CD4-positive, alpha-beta memory T cell (primary cell): ENCODE measurements around the gene FADS3. TPM values are rescaled to one million over a fixed set of nuclear protein-coding genes. Genes with fewer than 3 reads are reported as not detected.
A peak's percentile ranks its signal among the peaks of the same experiment; 100 is the strongest.

Experiments used
- CTCF ChIA-PET: fragments of 350-600 bp; sonication (Branson Sonifier 250); formaldehyde crosslinking; loops from one replicate; lab custom pipeline; 2021; ENCODE audit warnings: inconsistent platforms; ENCODE audit not compliant: partially characterized antibody; lab: Charles Lee
- POLR2A ChIA-PET: fragments of 350-600 bp; sonication (Branson Sonifier 250); formaldehyde crosslinking; loops from one replicate; lab custom pipeline; 2021; ENCODE audit not compliant: partially characterized antibody; lab: Charles Lee
- DNase-seq, 5 donors: peaks; one replicate each; pipeline versions ENCODE4 v3.0.0 to v3.0.0-alpha.2; 2020 to 2022; ENCODE audit warnings: mixed read lengths in 1 of 5
- H3K27ac ChIP-seq: one replicate; pipeline ENCODE4 v1.7.0; 2013; ENCODE audit warnings: low read depth, low read length
- H3K27me3 ChIP-seq: 2 replicates; pipeline ENCODE4 v1.7.0; 2013; ENCODE audit warnings: mild to moderate bottlenecking, low read length, moderate library complexity; ENCODE audit not compliant: insufficient read depth
- H3K36me3 ChIP-seq: 2 replicates; pipeline ENCODE4 v1.7.0; 2013; ENCODE audit warnings: mild to moderate bottlenecking, low read length, moderate library complexity; ENCODE audit not compliant: insufficient read depth
- H3K4me1 ChIP-seq: 2 replicates; pipeline ENCODE4 v1.7.0; 2013; ENCODE audit warnings: mild to moderate bottlenecking, low read length, moderate library complexity; ENCODE audit not compliant: insufficient read depth
- H3K4me3 ChIP-seq, 2 donors: one replicate each; pipeline ENCODE4 v1.7.0; 2013; ENCODE audit warnings: low read length in 2 of 2, mild to moderate bottlenecking in 1 of 2
- H3K9me3 ChIP-seq, 2 donors: one replicate each; pipeline ENCODE4 v1.7.0; 2013; ENCODE audit warnings: low read length in 2 of 2, control low read depth in 1 of 2; ENCODE audit not compliant: control insufficient read depth in 1 of 2
- H3K27ac Mint-ChIP-seq, 7 donors: one replicate each; pipeline ENCODE4 v1.8.0; 2020 to 2021; ENCODE audit warnings: mixed read lengths in 7 of 7, mild to moderate bottlenecking in 6 of 7, inconsistent platforms in 3 of 7, moderate library complexity in 3 of 7
- H3K27me3 Mint-ChIP-seq, 2 donors: one replicate each; pipeline ENCODE4 v1.8.0; 2020 to 2021; ENCODE audit warnings: mixed read lengths in 2 of 2
- H3K36me3 Mint-ChIP-seq, 2 donors: one replicate each; pipeline ENCODE4 v1.8.0; 2020 to 2021; ENCODE audit warnings: mixed read lengths in 2 of 2, inconsistent platforms in 1 of 2, mild to moderate bottlenecking in 1 of 2
- H3K4me1 Mint-ChIP-seq, 4 donors: one replicate each; pipeline ENCODE4 v1.8.0; 2020 to 2021; ENCODE audit warnings: mixed read lengths in 4 of 4, mild to moderate bottlenecking in 1 of 4
- H3K4me3 Mint-ChIP-seq, 8 donors: one replicate each; pipeline ENCODE4 v1.8.0; 2020 to 2021; ENCODE audit warnings: mixed read lengths in 8 of 8, mild to moderate bottlenecking in 7 of 8, moderate library complexity in 6 of 8, inconsistent platforms in 3 of 8
- H3K9me3 Mint-ChIP-seq, 8 donors: one replicate each; pipeline ENCODE4 v1.8.0; 2020 to 2021; ENCODE audit warnings: mixed read lengths in 8 of 8, mild to moderate bottlenecking in 5 of 8, inconsistent platforms in 3 of 8, moderate library complexity in 1 of 8
- intact Hi-C: fragments of 100-400 bp; cut with micrococcal nuclease; formaldehyde crosslinking; loops from one replicate; pipeline ENCODE4 v1.15.1; 2023
- polyA plus RNA-seq, 2 donors: library from polyadenylated mRNA; unstranded; fragments of 300-500 nt; fragmentation: Illumina TruSeq; gene quantifications; one replicate each; pipeline ENCODE4 v1.2.3, GENCODE V29; 2021
- total RNA-seq, 2 experiments: library from RNA; stranded (reverse); gene quantifications; one replicate each; pipeline ENCODE4 v1.2.3, GENCODE V29; 2021

FADS3 gene
- total and polyA plus RNA-seq, 4 experiments from 2014 or later = 2.9 to 7.8 (median 4.4) TPM

DNA sequence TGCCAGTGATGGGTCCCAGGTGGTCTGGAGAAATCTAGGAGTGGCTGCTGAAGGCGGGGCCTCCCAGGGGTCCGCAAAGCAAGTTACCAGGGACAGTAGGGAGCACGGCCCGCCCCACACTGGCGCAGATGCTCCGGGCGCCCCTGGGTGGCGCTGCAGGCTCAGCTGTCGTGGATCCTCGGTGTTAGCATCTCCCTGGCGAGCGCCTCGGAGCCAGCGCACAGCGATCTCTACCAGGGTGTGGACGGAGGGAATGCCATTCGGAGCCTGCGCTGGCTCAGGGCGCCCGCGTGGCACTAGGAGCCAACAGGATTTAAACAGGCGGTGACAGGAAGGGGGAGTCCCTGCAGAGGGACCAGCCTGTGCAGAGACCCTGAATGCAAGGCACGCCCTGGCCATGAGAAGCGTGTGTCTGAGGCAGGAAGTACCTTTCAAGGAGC, 20.2 kb downstream of the FADS3 start:
- H3K4me1 Mint-ChIP-seq = peaks cover 4 to 7% (median 5%) of the 10 kb centered on the region in 4 donors
- H3K36me3 ChIP-seq = no peaks in the 10 kb centered on the region
- CTCF ChIA-PET = interaction anchor here (0.7 to 5.0 kb wide), 13 partner anchors 10 to 239 kb away, joined by 3 to 36 read pairs (median 4); partner anchors contain the start of gene FADS3
- peaks cover 2 to 6% of the 10 kb centered on the region in 2 donors for H3K27me3 Mint-ChIP-seq
- no peaks in the 10 kb centered on the region for H3K36me3 Mint-ChIP-seq
- intact Hi-C loops = loop anchor here (1.0 kb wide), 2 partner anchors 211 to 237 kb away; no protein-coding TSS in a partner anchor
- H3K27me3 ChIP-seq = no peaks in the 10 kb centered on the region
- H3K9me3 ChIP-seq = no peaks in the 10 kb centered on the region
- DNase-seq = peak; percentile 48 to 64 (median 55)
- POLR2A ChIA-PET = interaction anchor here (1.4 kb wide), 1 partner anchor 211 kb away, joined by 4 read pairs; no protein-coding TSS in a partner anchor
- no peaks in the 10 kb centered on the region for H3K9me3 Mint-ChIP-seq
- peak overlapping the region in 6 of 8 donors; percentile 62 to 80 (median 68) for H3K4me3 Mint-ChIP-seq
- H3K27ac Mint-ChIP-seq = peak overlapping the region in 1 of 7 donors; percentile 72
- H3K27ac ChIP-seq = no peak overlapping the region
- no peak overlapping the region for H3K4me3 ChIP-seq
- H3K4me1 ChIP-seq = peaks cover 4% of the 10 kb centered on the region

DNA sequence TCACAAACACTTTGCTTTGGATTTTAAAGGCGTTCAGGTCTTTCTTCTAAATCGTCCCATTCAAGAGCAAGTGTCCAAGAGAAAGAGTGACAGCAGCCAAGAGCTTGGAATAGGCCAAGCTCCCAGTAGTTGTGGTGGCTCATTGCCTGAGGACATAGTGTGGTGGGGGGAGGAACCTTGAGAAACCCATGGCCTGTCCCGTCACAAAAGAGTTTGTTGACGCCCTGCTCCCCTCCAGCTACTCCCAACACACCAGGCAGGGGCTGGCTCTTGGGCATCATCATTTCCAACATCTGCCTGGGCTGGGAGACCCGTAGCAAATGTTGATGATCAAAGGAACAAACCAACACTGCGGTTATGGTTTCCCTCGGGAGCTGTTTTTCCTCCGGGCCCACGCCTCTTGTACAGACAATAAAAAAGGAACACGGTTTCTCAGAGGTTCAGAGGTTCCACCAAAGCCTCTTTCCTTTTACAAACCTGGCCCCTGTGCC, 20.8 kb downstream of the FADS3 start:
- DNase-seq = no peak
- H3K9me3 ChIP-seq = no peaks in the 10 kb centered on the region
- no peak overlapping the region for H3K4me3 Mint-ChIP-seq
- H3K4me1 Mint-ChIP-seq = peaks cover 4 to 7% (median 5%) of the 10 kb centered on the region in 4 donors
- intact Hi-C loops = loop anchor here (1.0 kb wide), 2 partner anchors 212 to 238 kb away; no protein-coding TSS in a partner anchor
- H3K4me3 ChIP-seq = no peak overlapping the region
- no peaks in the 10 kb centered on the region for H3K36me3 Mint-ChIP-seq
- H3K4me1 ChIP-seq = peaks cover 4% of the 10 kb centered on the region
- no peak overlapping the region for H3K27ac ChIP-seq
- CTCF ChIA-PET = interaction anchor here (0.7 to 5.0 kb wide), 12 partner anchors 10 to 239 kb away, joined by 3 to 36 read pairs (median 4); partner anchors contain the start of gene FADS3
- no peak overlapping the region for H3K27ac Mint-ChIP-seq
- H3K9me3 Mint-ChIP-seq = no peaks in the 10 kb centered on the region
- H3K36me3 ChIP-seq = no peaks in the 10 kb centered on the region
- H3K27me3 Mint-ChIP-seq = peaks cover 2 to 6% of the 10 kb centered on the region in 2 donors
- POLR2A ChIA-PET = interaction anchor here (1.4 kb wide), 1 partner anchor 211 kb away, joined by 4 read pairs; no protein-coding TSS in a partner anchor
- no peaks in the 10 kb centered on the region for H3K27me3 ChIP-seq

DNA sequence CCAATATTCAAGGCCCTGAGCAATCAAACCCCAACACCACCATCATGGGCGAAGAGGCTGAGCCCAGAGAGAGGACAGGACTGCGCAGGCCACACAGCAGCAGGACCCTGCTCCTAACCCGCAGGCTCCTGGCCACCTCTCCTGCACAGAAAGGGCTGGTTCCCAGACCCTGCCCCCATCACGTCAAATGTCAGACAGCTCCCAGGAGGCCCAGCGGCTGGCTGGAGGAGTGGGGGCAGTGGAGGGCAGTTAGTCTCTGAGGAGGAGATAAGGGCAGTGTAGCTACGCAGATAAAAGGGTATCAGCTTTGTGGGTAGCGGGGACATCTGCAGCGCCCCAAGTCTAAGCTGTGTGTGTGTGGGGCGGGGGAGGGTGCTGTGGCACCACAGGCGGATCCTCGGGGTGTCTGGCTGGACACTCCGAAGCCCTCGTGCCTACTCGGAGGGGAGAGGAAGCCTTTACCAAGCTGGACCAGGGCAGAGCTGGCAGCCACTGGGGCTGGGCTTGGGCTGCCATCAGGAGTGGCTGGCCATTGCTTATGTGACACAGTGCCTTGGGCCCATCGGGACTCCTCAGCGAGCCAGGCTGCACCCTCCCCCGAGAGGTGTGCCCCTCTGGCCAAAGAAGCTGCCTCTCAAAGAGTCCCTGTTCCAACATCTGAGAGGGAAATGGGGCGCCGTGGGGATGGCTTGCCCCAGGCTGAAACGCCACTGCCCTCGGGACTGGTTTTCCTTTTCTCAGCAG, 21.5 kb downstream of the FADS3 start:
- H3K4me3 Mint-ChIP-seq = no peak overlapping the region
- no peaks in the 10 kb centered on the region for H3K36me3 Mint-ChIP-seq
- POLR2A ChIA-PET = no interaction called here
- H3K36me3 ChIP-seq = no peaks in the 10 kb centered on the region
- peaks cover 4 to 7% (median 5%) of the 10 kb centered on the region in 4 donors for H3K4me1 Mint-ChIP-seq
- peaks cover 2 to 6% of the 10 kb centered on the region in 2 donors for H3K27me3 Mint-ChIP-seq
- intact Hi-C loops = no loop called here
- peaks cover 4% of the 10 kb centered on the region for H3K4me1 ChIP-seq
- no peaks in the 10 kb centered on the region for H3K9me3 Mint-ChIP-seq
- no peak overlapping the region for H3K4me3 ChIP-seq
- no peak overlapping the region for H3K27ac ChIP-seq
- no peaks in the 10 kb centered on the region for H3K9me3 ChIP-seq
- no peak overlapping the region for H3K27ac Mint-ChIP-seq
- CTCF ChIA-PET = interaction anchor here (0.6 to 5.0 kb wide), 12 partner anchors 21 to 240 kb away, joined by 3 to 36 read pairs (median 4); partner anchors contain the start of genes FADS2 and FADS3
- DNase-seq = no peak
- H3K27me3 ChIP-seq = no peaks in the 10 kb centered on the region

DNA sequence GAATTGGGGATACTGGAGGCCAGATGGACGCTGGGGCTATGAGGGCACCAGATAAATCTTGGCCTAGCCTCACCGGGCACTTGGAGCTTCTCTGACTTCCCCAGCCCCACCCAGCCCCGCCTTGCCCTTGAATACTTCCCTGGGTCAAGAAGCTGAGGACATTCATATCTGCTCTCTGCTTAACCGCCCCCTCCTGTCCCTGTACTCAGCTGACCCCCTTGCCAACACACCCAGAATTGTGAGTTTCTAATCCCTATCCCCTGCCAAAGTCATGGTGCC, 22.0 kb downstream of the FADS3 start:
- Histone ChIP-seq H3K27ac (no peak overlapping the region), H3K36me3 (no peaks in the 10 kb centered on the region), H3K4me1 (peaks cover 4% of the 10 kb centered on the region), H3K4me3 (no peak overlapping the region), H3K9me3 (no peaks in the 10 kb centered on the region), H3K27me3 (no peaks in the 10 kb centered on the region)
- Mint-ChIP-seq H3K4me3 (no peak overlapping the region), H3K27ac (no peak overlapping the region), H3K9me3 (no peaks in the 10 kb centered on the region), H3K36me3 (no peaks in the 10 kb centered on the region), H3K27me3 (peaks cover 2 to 6% of the 10 kb centered on the region in 2 donors), H3K4me1 (peaks cover 4 to 7% (median 5%) of the 10 kb centered on the region in 4 donors)
- POLR2A ChIA-PET = no interaction called here
- CTCF ChIA-PET = interaction anchor here (0.6 to 5.0 kb wide), 5 partner anchors 41 to 238 kb away, joined by 3 to 36 read pairs (median 8); partner anchors contain the start of gene FADS2
- no peak for DNase-seq
- intact Hi-C loops = no loop called here

DNA sequence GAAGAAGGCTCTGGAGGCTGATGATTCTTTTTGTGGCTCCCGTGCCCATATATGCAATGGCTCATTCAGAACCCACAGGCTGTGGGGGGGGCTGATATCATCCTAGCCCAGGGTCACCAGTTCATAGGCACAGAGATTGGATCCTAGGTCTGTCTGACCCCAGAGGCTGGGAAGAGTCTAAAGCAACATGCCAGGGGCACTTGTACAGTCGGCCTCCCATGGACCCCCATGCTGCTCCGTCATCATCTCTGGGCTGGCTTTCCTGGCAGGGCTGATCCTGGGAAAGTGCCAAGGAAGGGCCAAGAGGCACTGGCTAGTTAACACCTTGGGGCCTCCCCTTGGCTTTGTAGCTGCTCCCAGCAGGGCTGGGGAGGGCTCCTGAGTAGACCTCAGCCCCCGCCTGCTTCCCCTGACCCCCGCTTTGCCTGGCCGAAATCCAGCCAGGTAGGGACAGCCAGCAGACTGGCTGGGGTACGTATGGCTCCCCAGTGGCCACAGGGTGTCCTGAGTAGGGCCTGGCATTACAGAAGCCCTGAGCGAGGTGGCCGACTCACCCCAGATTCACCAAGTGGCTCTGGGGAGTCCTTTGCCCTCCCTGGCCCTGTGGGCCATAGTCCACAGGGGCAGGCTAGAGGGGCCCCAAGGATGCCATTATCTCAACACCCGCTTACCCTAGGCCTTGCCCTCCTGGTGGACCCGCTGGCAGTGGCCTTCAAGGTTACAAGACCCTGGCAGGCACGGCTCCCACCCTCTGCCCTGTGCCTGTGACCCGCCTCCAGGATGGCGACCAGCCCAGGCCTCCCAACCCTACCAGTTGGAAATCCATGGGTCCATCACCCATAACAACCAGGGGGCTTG, 22.5 kb downstream of the FADS3 start:
- POLR2A ChIA-PET = no interaction called here
- Histone ChIP-seq H3K4me3 (no peak overlapping the region), H3K27me3 (no peaks in the 10 kb centered on the region), H3K36me3 (no peaks in the 10 kb centered on the region), H3K4me1 (peaks cover 4% of the 10 kb centered on the region), H3K9me3 (no peaks in the 10 kb centered on the region), H3K27ac (no peak overlapping the region)
- H3K9me3 Mint-ChIP-seq = no peaks in the 10 kb centered on the region
- H3K4me3 Mint-ChIP-seq = no peak overlapping the region
- CTCF ChIA-PET = interaction anchor here (1.3 to 5.0 kb wide), 3 partner anchors 40 to 239 kb away, joined by 3 to 36 read pairs (median 15); partner anchors contain the start of gene FADS2
- intact Hi-C loops = no loop called here
- DNase-seq = no peak
- H3K27ac Mint-ChIP-seq = peak overlapping the region in 1 of 7 donors; percentile 68
- H3K27me3 Mint-ChIP-seq = peaks cover 2 to 6% of the 10 kb centered on the region in 2 donors
- no peaks in the 10 kb centered on the region for H3K36me3 Mint-ChIP-seq
- H3K4me1 Mint-ChIP-seq = peaks cover 4 to 7% (median 5%) of the 10 kb centered on the region in 4 donors

DNA sequence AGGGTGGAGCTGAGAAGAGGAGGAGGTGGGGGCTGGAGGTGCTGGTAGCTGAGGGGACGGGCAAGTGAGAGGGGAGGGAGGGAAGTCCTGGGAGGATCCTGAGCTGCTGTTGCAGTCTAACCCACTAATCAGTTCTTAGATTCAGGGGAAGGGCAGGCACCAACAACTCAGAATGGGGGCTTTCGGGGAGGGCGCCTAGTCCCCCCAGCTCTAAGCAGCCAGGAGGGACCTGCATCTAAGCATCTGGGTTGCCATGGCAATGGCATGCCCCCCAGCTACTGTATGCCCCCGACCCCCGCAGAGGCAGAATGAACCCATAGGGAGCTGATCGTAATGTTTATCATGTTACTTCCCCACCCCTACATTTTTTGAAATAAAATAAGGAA, 24.4 kb downstream of the FADS3 start:
- ChIA-PET CTCF (interaction anchor here (1.0 to 1.4 kb wide), 2 partner anchors 81 to 215 kb away, joined by 3 to 5 read pairs; no protein-coding TSS in a partner anchor), POLR2A (no interaction called here)
- Mint-ChIP-seq H3K9me3 (no peaks in the 10 kb centered on the region), H3K27ac (no peak overlapping the region), H3K36me3 (no peaks in the 10 kb centered on the region), H3K4me1 (peaks cover 4 to 7% (median 5%) of the 10 kb centered on the region in 4 donors), H3K4me3 (no peak overlapping the region), H3K27me3 (peaks cover 2 to 6% of the 10 kb centered on the region in 2 donors)
- Histone ChIP-seq H3K9me3 (no peaks in the 10 kb centered on the region), H3K27ac (no peak overlapping the region), H3K36me3 (no peaks in the 10 kb centered on the region), H3K27me3 (no peaks in the 10 kb centered on the region), H3K4me3 (no peak overlapping the region), H3K4me1 (peaks cover 4% of the 10 kb centered on the region)
- intact Hi-C loops = no loop called here
- DNase-seq = no peak
